ENCODE results near the gene LTBP1. TPM values are rescaled to one million over a fixed set of nuclear protein-coding genes. Genes with fewer than 3 reads are reported as not detected.

The LTBP1 gene, protein sequence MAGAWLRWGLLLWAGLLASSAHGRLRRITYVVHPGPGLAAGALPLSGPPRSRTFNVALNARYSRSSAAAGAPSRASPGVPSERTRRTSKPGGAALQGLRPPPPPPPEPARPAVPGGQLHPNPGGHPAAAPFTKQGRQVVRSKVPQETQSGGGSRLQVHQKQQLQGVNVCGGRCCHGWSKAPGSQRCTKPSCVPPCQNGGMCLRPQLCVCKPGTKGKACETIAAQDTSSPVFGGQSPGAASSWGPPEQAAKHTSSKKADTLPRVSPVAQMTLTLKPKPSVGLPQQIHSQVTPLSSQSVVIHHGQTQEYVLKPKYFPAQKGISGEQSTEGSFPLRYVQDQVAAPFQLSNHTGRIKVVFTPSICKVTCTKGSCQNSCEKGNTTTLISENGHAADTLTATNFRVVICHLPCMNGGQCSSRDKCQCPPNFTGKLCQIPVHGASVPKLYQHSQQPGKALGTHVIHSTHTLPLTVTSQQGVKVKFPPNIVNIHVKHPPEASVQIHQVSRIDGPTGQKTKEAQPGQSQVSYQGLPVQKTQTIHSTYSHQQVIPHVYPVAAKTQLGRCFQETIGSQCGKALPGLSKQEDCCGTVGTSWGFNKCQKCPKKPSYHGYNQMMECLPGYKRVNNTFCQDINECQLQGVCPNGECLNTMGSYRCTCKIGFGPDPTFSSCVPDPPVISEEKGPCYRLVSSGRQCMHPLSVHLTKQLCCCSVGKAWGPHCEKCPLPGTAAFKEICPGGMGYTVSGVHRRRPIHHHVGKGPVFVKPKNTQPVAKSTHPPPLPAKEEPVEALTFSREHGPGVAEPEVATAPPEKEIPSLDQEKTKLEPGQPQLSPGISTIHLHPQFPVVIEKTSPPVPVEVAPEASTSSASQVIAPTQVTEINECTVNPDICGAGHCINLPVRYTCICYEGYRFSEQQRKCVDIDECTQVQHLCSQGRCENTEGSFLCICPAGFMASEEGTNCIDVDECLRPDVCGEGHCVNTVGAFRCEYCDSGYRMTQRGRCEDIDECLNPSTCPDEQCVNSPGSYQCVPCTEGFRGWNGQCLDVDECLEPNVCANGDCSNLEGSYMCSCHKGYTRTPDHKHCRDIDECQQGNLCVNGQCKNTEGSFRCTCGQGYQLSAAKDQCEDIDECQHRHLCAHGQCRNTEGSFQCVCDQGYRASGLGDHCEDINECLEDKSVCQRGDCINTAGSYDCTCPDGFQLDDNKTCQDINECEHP (N-terminal part only)
- total RNA-seq (2022; extraction: Qiagen RNA extraction): 16.8 to 28.3 TPM (median 24.9 TPM) in 5 replicates

DNA sequence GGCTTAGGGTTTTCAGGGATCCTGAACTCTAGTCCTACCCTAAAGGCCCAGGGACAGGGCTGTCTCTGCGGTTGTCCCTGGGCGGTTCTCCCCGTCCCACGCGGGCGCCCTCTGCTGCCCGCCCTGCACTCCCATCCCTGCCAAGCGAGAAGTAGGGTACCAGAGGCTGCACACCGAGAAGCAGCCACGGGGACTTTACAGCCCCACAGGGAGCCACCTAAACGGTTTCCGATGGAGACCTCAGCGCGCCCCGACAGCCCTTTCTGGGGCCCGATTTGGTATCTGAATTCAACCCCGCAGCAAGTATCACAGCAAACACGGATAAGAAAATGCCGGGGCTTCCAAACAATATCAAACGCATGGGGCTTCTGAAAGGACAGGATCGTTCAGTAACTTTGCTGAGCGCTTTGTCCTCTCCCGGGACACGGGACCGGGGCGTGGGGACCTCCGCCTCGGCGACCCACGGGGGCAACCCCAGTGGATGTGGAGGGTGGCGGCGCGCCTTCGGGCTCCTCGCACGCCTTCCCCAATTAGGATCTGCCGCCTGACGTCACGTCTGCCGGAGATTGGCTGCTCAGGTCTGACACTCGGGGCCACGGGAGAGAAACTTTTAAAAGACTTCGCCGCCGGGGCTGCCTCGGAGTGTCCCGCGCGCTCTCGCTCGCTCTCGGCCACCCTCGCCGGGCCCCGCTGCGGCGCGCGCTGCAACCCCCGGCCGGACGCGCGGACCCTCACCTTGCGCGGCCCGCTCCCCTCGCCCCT is at the start of gene LTBP1:
Gene LTBP1, plus strand, starts transcription at position 640 of the 762 bp plus-strand sequence. CDS start 372 bp downstream, outside the sequence.

Data from A549 treated with CORT108297 at 1 μM for 4 hours (cell line).